Thoracic aorta (tissue), 2 donors: ENCODE data around the gene CDC25C. TPM values are rescaled to one million over a fixed set of nuclear protein-coding genes. Genes with fewer than 3 reads are reported as not detected.
"Not testable (repeated sequence)": the region's sequence is repeated elsewhere in the genome, so short reads cannot be mapped to it uniquely, and the experiment has no call there.

Source experiments
- ATAC-seq: fragments of 150-250 bp; one replicate; pipeline ENCODE4 v1.8.0; 2017; ENCODE audit warnings: low read depth; ENCODE audit not compliant: insufficient number of reproducible peaks, low FRiP score
- DNase-seq: peaks from one replicate; pipeline ENCODE4 v3.0.0-alpha.2; 2020; ENCODE audit warnings: low spot score
- H3K27ac ChIP-seq, 2 donors: fragments of 200-600 bp; sonication (generic); 1 replicate in 1 of 2; 2 replicates in 1 of 2; pipeline ENCODE4 v1.5.1; 2016; ENCODE audit warnings: mild to moderate bottlenecking in 2 of 2, moderate library complexity in 2 of 2
- H3K27me3 ChIP-seq: fragments of 200-600 bp; sonication (generic); replicated peaks from 2 replicates; pipeline ENCODE4 v1.6.0; 2016; ENCODE audit warnings: mild to moderate bottlenecking; ENCODE audit not compliant: insufficient read depth
- H3K36me3 ChIP-seq: fragments of 200-600 bp; sonication (generic); one replicate; pipeline ENCODE4 v1.5.1; 2016
- H3K4me1 ChIP-seq, 2 donors: fragments of 200-600 bp; sonication (generic); 1 replicate in 1 of 2; 2 replicates in 1 of 2; pipeline versions ENCODE4 v1.5.1 to v1.6.0; 2016; ENCODE audit warnings: low read depth in 2 of 2, mild to moderate bottlenecking in 1 of 2; ENCODE audit not compliant: control insufficient read depth in 1 of 2
- H3K4me3 ChIP-seq: fragments of 200-600 bp; sonication (generic); 2 replicates; pipeline ENCODE4 v1.5.1; 2016; ENCODE audit warnings: mild to moderate bottlenecking
- H3K9me3 ChIP-seq: fragments of 200-600 bp; sonication (generic); 2 replicates; pipeline ENCODE4 v1.5.1; 2016
- total RNA-seq, 2 donors: library from RNA; depleted of rRNA; stranded (reverse); fragments of >200 nt; gene quantifications; one replicate each; pipeline versions ENCODE4 v1.1.0 to v1.2.3, GENCODE V29; 2016
- TF ChIP-seq, protein P1 (sequence below): fragments of 200-600 bp; sonication (generic); IDR thresholded peaks from one replicate; pipeline ENCODE4 v1.5.1; 2019; ENCODE audit warnings: antibody characterized with exemption

The CDC25C gene
- total RNA-seq, 2 donors from 2014 or later: not detected

DNA sequence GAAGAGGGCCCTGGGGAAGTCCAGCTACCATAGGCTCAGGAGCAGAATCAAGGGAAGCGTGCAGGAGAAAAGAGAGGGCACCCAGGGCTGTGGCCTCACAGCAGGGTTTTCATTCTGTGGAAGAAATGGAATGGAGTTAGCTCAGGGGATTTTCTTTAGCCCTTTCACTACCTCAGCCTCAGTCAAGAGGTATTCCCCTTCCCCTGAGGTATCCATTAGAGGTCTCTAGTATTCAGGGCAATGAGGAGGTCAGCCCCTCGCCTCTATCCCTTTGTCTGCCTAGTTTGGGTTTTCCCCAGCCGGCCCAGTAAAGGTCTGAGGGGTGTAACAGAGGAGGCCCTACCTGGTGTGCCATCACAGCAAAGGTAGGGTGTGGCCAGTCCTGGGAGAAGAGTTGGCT lies 78.7 kb downstream of the CDC25C start:
- ATAC-seq (no peak), DNase-seq (no peak)
- no peaks in the 10 kb centered on the region for H3K4me1 ChIP-seq
- H3K27ac ChIP-seq: no peak overlapping the region
- H3K36me3 ChIP-seq: no peaks in the 10 kb centered on the region
- TF ChIP-seq, protein P1, sequence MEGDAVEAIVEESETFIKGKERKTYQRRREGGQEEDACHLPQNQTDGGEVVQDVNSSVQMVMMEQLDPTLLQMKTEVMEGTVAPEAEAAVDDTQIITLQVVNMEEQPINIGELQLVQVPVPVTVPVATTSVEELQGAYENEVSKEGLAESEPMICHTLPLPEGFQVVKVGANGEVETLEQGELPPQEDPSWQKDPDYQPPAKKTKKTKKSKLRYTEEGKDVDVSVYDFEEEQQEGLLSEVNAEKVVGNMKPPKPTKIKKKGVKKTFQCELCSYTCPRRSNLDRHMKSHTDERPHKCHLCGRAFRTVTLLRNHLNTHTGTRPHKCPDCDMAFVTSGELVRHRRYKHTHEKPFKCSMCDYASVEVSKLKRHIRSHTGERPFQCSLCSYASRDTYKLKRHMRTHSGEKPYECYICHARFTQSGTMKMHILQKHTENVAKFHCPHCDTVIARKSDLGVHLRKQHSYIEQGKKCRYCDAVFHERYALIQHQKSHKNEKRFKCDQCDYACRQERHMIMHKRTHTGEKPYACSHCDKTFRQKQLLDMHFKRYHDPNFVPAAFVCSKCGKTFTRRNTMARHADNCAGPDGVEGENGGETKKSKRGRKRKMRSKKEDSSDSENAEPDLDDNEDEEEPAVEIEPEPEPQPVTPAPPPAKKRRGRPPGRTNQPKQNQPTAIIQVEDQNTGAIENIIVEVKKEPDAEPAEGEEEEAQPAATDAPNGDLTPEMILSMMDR: no peak
- H3K4me3 ChIP-seq: no peak overlapping the region
- H3K27me3 ChIP-seq: no peaks in the 10 kb centered on the region
- no peaks in the 10 kb centered on the region for H3K9me3 ChIP-seq

DNA sequence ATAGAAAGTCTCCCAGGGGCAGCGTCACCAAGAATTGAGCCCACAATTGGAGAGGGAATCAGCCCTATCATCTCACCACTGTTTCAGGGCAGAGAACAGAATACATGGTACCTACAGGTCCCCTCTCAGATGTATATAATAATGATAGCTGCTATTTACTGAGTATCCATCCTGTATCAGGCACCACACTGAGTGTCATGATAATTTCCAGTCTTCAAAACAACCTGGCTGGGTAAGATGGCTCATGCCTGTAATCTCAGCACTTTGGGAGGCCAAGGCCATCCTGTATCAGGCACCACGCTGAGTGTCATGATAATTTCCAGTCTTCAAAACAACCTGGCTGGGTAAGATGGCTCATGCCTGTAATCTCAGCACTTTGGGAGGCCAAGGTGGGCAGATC lies 83.8 kb downstream of the CDC25C start:
- H3K4me3 ChIP-seq, H3K9me3 ChIP-seq, ATAC-seq, DNase-seq, H3K36me3 ChIP-seq, H3K27ac ChIP-seq, H3K27me3 ChIP-seq, H3K4me1 ChIP-seq: not testable (repeated sequence)

DNA sequence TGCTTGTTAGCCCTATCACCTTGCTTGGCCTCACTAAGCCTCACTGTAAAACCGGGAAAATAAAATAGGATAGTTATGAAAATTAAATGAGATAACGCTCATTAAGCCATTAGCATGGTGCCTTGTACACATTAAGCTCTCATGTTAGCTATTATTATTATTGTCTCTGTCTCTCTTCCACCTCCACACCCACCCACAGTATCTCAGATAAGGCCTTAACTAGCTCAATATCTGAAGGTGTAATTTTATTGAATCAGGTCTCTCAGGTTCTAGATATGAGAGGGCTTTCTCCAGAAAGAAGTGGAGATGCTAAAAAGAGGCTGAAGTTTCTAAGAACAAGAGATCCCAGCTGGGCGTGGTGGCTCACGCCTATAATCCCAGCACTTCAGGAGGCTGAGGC lies 84.8 kb downstream of the CDC25C start:
- Histone ChIP-seq H3K27ac (no peak overlapping the region), H3K36me3 (no peaks in the 10 kb centered on the region), H3K4me3 (no peak overlapping the region), H3K27me3 (no peaks in the 10 kb centered on the region), H3K9me3 (no peaks in the 10 kb centered on the region), H3K4me1 (no peaks in the 10 kb centered on the region)
- ATAC-seq: no peak
- no peak for DNase-seq
- TF ChIP-seq, protein P1: no peak

DNA sequence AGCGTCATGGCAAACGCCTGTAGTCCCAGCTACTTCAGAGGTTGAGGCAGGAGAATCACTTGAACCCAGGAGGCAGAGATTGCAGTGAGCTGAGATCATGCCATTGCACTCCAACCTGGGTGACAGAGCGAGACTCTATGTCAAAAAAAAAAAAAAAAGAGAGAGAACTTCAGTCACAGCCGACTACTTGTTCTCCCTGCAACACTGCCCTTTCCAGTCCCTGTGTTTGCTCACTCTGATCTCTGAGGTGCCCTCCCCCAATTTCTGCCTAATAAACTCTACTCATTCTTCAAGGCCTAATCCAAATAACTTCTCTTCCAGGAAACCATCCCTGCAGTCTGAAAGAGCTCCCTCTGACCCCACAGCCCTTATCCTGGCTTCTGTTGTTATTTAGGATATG lies 85.3 kb downstream of the CDC25C start:
- Histone ChIP-seq H3K36me3 (no peaks in the 10 kb centered on the region), H3K27me3 (no peaks in the 10 kb centered on the region), H3K9me3 (no peaks in the 10 kb centered on the region), H3K4me3 (no peak overlapping the region), H3K4me1 (peaks cover 0 to 3% of the 10 kb centered on the region in 2 donors), H3K27ac (no peak overlapping the region)
- DNase-seq: no peak
- ATAC-seq: no peak
- TF ChIP-seq, protein P1: no peak

DNA sequence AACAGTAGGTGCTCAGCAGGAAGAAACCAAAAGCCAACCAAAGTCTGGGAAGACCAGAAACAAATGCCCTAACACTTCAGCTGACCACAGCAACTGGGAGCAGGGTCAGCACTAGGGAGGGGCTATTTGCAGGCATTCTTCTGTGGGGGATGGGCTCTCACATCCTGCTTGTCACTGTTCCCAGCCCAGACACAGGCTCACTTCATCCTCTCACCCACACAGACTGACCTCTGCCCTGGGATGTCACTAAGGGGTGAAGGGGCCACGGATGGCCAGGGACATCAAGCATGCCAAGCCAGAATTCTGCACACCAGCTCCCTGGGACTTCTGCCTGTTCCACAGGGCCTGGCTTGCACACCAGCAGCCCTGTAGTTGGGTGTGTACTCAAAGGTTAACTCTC lies 85.9 kb downstream of the CDC25C start:
- H3K36me3 ChIP-seq: no peaks in the 10 kb centered on the region
- no peaks in the 10 kb centered on the region for H3K27me3 ChIP-seq
- DNase-seq (no peak), ATAC-seq (no peak)
- H3K9me3 ChIP-seq: no peaks in the 10 kb centered on the region
- no peak overlapping the region for H3K4me3 ChIP-seq
- H3K4me1 ChIP-seq: peaks cover 0 to 5% of the 10 kb centered on the region in 2 donors
- TF ChIP-seq, protein P1: no peak
- no peak overlapping the region for H3K27ac ChIP-seq

DNA sequence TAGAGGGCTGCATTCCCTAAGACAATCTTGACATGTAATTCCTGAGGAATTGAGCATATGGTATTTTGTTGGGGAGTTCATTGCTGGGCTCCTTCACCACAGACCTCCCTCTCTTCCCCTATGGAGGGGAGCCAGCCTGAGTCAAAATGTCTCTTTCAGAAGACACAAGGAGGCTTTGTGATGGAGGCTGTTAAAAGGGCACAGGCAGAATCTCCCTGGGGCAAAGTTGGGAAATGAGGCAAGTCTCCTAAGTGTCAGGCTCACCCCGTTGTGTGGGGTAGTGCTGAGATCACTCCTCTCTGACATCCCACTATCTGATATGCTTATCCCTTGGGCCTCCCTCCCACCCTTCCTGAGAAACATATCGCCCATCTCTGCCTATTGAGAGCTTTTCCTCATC lies 87.8 kb downstream of the CDC25C start:
- ATAC-seq (no peak), DNase-seq (no peak)

More for the DNA sequence above, 87.8 kb downstream of the CDC25C start:
- H3K36me3 ChIP-seq: no peaks in the 10 kb centered on the region
- no peak overlapping the region for H3K4me3 ChIP-seq
- no peaks in the 10 kb centered on the region for H3K27me3 ChIP-seq
- H3K9me3 ChIP-seq: no peaks in the 10 kb centered on the region
- no peak overlapping the region for H3K27ac ChIP-seq
- TF ChIP-seq, protein P1: no peak
- H3K4me1 ChIP-seq: peaks cover 0 to 5% of the 10 kb centered on the region in 2 donors
